ENCODE data around the gene HDAC7.

Gene HDAC7

DNA sequence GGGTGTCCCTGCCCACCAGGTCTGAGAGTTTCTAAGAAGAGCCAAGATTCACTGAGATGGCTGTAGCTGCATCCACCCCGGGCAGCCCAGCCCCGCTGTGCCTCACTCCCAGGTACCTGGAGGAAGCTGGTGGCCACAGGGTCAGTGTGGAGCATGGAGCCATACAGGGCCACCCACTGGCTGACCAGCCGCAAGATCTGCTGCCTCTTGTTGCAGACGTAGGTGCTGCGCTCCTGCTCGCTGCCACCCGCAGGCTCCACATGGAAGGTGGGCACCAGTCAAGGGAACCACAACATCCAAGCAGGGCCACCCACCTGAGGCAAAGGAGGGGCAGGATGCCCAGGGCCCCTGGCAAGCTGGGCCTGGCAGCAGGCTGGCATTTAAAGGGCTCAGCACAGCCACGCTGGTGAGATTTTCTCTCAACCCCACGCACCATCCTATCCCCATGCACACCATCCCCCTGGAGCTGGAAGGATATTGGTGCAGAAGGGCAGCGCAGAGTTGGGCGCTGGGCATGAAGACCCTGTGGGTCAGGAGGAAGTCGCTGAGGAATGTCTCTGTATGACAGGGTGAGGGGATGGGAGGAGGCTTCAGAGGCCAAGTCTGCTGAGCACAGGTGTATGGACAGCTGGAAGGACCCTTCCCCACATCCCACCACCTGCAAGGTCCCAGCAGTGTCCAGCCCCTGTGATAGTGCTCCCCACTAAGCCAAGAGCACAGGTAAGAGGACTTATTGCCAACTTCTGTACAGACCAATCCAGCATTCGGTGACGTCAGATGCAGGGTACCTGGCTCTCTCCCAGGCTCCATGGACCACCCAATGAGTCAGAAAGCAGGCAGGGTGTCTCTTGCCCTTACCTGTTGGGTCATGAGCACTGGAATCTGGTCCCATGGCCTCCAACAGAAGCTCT, 71.9 kb downstream of the HDAC7 start:
- no peak overlapping the region for H3K27ac ChIP-seq
- no peak for TF ChIP-seq ZFX (IDR thresholded peaks at IDR 0.05; ENCODE audit: borderline replicate concordance)
- TF ChIP-seq, protein P1, sequence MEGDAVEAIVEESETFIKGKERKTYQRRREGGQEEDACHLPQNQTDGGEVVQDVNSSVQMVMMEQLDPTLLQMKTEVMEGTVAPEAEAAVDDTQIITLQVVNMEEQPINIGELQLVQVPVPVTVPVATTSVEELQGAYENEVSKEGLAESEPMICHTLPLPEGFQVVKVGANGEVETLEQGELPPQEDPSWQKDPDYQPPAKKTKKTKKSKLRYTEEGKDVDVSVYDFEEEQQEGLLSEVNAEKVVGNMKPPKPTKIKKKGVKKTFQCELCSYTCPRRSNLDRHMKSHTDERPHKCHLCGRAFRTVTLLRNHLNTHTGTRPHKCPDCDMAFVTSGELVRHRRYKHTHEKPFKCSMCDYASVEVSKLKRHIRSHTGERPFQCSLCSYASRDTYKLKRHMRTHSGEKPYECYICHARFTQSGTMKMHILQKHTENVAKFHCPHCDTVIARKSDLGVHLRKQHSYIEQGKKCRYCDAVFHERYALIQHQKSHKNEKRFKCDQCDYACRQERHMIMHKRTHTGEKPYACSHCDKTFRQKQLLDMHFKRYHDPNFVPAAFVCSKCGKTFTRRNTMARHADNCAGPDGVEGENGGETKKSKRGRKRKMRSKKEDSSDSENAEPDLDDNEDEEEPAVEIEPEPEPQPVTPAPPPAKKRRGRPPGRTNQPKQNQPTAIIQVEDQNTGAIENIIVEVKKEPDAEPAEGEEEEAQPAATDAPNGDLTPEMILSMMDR (IDR thresholded peaks at IDR 0.05) = no peak

DNA sequence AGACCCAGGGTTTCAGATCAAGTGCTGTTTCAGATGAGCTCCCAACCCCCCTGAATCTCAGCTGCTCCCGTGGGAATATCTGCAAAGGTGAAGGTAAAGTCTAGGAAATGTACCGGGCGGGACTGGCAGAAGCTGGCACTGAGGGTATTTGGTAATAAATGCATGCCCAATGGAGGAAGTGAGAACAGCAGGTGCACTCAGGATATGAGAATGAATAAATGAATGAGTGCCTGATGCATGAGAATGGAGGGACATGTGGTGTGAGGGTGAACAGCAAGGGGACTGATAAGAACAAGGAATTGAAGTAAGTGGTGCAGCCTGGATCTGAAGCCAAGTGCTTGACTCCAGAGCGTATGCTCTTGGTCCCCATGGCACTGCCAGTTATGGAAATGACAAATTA, 72.6 kb downstream of the HDAC7 start:
- TF ChIP-seq, protein P1 (IDR thresholded peaks at IDR 0.05) = no peak
- TF ChIP-seq ZFX (IDR thresholded peaks at IDR 0.05; ENCODE audit: borderline replicate concordance) = no peak
- H3K27ac ChIP-seq = no peak overlapping the region

DNA sequence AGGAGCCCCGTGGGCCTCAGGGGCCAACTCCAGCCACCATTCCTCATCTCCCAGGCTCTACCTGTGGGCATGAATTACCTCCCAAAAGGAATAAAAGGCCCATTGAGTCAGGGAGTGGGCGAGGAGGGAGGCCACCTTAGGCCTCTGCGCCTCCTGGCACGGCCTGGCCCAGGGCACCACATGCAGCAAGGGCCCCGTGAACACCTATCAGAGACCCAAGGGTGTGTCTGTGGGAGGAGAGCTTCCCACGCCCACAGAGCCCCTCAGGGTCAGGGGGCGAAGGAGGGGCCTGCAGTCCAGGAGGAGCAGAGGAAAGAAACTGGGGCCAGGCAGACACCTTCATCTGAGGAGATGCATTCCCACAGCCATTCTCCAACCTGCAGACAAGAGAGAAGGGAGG, 73.2 kb downstream of the HDAC7 start:
- H3K27ac ChIP-seq = no peak overlapping the region
- TF ChIP-seq, protein P1 (IDR thresholded peaks at IDR 0.05) = no peak
- no peak for TF ChIP-seq ZFX (IDR thresholded peaks at IDR 0.05; ENCODE audit: borderline replicate concordance)

DNA sequence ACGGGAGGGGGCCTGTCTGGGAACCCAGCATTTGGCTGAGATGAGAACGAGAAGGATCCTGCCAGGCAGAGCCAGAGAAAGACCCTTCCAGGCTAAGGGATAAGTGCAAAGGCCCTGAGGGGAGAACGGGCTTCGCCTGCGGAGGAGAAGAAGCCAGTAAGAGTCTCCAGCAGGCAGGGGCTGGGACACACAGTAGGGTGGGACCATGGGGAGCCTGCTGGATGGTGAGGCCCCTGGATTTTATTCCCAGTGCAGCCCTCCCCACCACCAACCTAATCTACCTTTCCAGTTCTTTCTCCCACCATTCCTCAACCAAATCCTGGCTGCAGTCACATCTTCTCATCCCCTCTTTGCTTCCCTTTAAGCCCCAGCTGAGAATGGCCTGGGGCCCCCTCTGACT, 73.6 kb downstream of the HDAC7 start:
- no peak for TF ChIP-seq ZFX (IDR thresholded peaks at IDR 0.05; ENCODE audit: borderline replicate concordance)
- TF ChIP-seq, protein P1 (IDR thresholded peaks at IDR 0.05) = no peak

DNA sequence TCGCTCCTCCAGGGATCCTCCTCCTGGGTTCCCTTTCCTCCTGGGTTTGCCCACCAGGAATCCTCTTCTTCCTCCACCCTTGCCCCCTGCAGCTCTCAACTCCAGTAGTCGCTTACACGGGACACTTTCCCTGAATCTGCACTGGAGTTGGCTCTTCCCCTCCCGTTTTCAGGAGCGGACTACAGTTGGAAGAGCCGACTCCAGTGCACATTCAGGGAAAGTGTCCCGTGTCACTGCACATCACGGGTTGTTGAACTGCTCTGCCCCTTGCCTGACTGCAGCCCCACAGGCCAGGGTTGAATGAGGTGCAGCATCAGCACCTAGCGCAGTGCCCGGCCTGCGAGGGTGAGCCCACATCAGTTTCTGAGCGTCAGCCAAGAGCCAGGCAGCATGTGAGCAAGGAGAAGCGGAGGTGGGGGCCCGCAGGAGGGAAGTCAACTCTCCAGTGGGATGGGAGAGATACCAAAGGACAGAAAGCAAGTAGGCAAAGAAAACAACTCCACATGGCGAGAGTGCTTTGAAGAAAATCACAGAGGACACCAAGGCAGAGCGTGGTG, 74.1 kb downstream of the HDAC7 start:
- TF ChIP-seq, protein P1 (IDR thresholded peaks at IDR 0.05) = no peak
- no peak for TF ChIP-seq ZFX (IDR thresholded peaks at IDR 0.05; ENCODE audit: borderline replicate concordance)
- no peak overlapping the region for H3K27ac ChIP-seq

More for the DNA sequence above, 73.6 kb downstream of the HDAC7 start:
- H3K27ac ChIP-seq = no peak overlapping the region

DNA sequence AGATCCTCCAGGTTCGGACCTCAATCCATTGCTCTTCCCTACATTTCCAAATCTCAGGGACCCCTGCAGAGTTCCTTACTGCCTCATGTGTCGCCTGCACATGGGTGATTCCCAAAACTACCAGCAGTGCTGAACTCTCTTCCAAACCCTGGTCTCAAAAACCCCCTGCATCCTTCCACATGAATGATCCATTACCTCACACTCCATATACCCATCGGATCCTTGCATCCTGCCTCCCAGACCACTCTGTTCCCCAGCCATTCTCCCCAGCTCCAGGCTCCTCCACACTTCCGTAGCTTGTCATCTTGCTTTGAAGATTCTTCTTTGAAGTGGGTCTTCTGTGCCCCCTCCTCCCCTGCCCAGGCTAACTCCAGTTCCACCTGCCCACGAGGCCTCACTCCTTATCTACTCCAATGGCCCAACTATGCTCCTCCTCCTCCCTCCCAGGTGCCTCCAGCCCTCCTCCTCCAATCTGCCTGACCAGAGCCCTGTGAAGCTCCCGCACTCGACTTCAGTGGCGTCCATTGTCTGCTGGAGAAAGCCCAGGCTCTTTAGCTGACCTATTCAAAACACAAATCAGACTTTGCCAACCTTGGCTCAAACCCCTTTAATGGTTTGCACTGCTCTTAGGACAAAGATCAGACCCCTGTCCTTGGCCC, 74.8 kb downstream of the HDAC7 start:
- H3K27ac ChIP-seq = no peak overlapping the region
- TF ChIP-seq, protein P1 (IDR thresholded peaks at IDR 0.05) = no peak
- no peak for TF ChIP-seq ZFX (IDR thresholded peaks at IDR 0.05; ENCODE audit: borderline replicate concordance)
